Breast epithelium (tissue), 4 donors: ENCODE results near the gene GNGT1. TPM values are rescaled to one million over a fixed set of nuclear protein-coding genes. Genes with fewer than 3 reads are reported as not detected.

Experiments
- DNase-seq, 2 donors: peaks; one replicate each; pipeline ENCODE4 v3.0.0-alpha.2; 2019; ENCODE audit warnings: low spot score in 2 of 2
- H3K27ac ChIP-seq, 2 donors: fragments of 200-600 bp; sonication (generic) in 1 of 2; one replicate each; pipeline ENCODE4 v1.5.1; 2016 to 2019; ENCODE audit warnings: mild to moderate bottlenecking in 1 of 2
- H3K27me3 ChIP-seq, 2 donors: fragments of 200-600 bp; sonication (generic) in 1 of 2; one replicate each; pipeline versions ENCODE4 v1.5.1 to v1.6.0; 2017 to 2019; ENCODE audit warnings: control low read depth in 1 of 2, mild to moderate bottlenecking in 1 of 2
- H3K36me3 ChIP-seq: fragments of 200-600 bp; one replicate; pipeline ENCODE4 v1.5.1; 2019
- H3K4me1 ChIP-seq, 2 donors: fragments of 200-600 bp; sonication (generic); one replicate each; pipeline ENCODE4 v1.5.1; 2016 to 2019; ENCODE audit warnings: control low read depth in 1 of 2
- H3K4me3 ChIP-seq, 3 donors: fragments of 200-600 bp; sonication (generic); 1 replicate in 2 of 3; 2 replicates in 1 of 3; pipeline ENCODE4 v1.5.1; 2016 to 2019; ENCODE audit warnings: mild to moderate bottlenecking in 3 of 3, moderate library complexity in 2 of 3
- H3K9me3 ChIP-seq, 2 donors: fragments of 200-600 bp; sonication (generic) in 1 of 2; one replicate each; pipeline ENCODE4 v1.5.1; 2016 to 2019; ENCODE audit warnings: control low read depth in 1 of 2
- POLR2A ChIP-seq: fragments of 450-650 bp; IDR thresholded peaks from one replicate; pipeline ENCODE4 v1.6.1; 2016; ENCODE audit warnings: antibody characterized with exemption, mild to moderate bottlenecking, moderate library complexity
- POLR2AphosphoS5 ChIP-seq, 3 donors: sonication (generic); formaldehyde crosslinking; IDR thresholded peaks; one replicate each; pipeline ENCODE4 v1.6.1; 2017; ENCODE audit warnings: antibody characterized with exemption in 3 of 3
- intact Hi-C: fragments of 100-400 bp; cut with DNase I; formaldehyde crosslinking; loops from one replicate; pipeline ENCODE4 v1.15.1; 2023; ENCODE audit warnings: low total_unique reads
- total RNA-seq, 3 donors: library from RNA; depleted of rRNA; stranded (reverse); fragments of >200 nt; gene quantifications; one replicate each; pipeline ENCODE4 v1.1.0, GENCODE V29; 2016
- TF ChIP-seq, protein P1 (sequence below), 3 donors: fragments of 450-650 bp; IDR thresholded peaks; one replicate each; pipeline ENCODE4 v1.5.1; 2016 to 2017; ENCODE audit warnings: antibody characterized with exemption in 3 of 3, mild to moderate bottlenecking in 3 of 3, moderate library complexity in 3 of 3

Gene GNGT1
- not detected for total RNA-seq

GRCh38 chr7:93906267-93906666 is at the start of gene GNGT1:
Gene GNGT1, plus strand, starts transcription at chr7:93906567. Its CDS starts 180 bp downstream, at chr7:93906747.
- Histone ChIP-seq H3K9me3 (no peaks in the 10 kb centered on the region), H3K27me3 (no peaks in the 10 kb centered on the region), H3K4me1 (no peaks in the 10 kb centered on the region), H3K27ac (no peak within 1 kb of the TSS), H3K4me3 (no peak within 1 kb of the TSS), H3K36me3 (no peaks in the 10 kb centered on the region)
- DNase-seq = no peak
- TF ChIP-seq POLR2A = no peak
- TF ChIP-seq, protein P1, sequence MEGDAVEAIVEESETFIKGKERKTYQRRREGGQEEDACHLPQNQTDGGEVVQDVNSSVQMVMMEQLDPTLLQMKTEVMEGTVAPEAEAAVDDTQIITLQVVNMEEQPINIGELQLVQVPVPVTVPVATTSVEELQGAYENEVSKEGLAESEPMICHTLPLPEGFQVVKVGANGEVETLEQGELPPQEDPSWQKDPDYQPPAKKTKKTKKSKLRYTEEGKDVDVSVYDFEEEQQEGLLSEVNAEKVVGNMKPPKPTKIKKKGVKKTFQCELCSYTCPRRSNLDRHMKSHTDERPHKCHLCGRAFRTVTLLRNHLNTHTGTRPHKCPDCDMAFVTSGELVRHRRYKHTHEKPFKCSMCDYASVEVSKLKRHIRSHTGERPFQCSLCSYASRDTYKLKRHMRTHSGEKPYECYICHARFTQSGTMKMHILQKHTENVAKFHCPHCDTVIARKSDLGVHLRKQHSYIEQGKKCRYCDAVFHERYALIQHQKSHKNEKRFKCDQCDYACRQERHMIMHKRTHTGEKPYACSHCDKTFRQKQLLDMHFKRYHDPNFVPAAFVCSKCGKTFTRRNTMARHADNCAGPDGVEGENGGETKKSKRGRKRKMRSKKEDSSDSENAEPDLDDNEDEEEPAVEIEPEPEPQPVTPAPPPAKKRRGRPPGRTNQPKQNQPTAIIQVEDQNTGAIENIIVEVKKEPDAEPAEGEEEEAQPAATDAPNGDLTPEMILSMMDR (IDR thresholded peaks at IDR 0.05) = no peak
- no peak for TF ChIP-seq POLR2AphosphoS5 (IDR thresholded peaks at IDR 0.05)
- intact Hi-C loops = no loop called here

DNA sequence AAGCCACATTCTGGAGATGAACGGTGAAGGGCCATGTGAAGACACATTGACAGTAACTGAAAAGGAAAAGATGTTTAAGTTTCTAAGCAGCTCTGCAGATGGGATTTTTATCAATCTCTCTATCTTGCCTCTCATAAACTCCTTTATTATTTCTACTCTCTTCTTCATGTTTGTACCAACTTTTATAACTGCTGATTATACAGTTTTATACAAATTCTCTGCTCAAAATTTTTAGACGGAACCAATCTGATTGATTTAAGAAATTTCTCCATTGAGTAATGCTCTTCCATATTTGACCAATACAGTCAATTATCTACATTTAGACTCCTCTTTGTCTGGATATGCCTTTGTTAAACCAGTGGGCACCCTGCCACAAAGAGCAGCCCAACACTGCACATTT is 47.5 kb upstream of the GNGT1 start:
- H3K4me1 ChIP-seq = no peaks in the 10 kb centered on the region
- TF ChIP-seq POLR2AphosphoS5 (IDR thresholded peaks at IDR 0.05) (no peak), POLR2A (no peak)
- TF ChIP-seq, protein P1 (IDR thresholded peaks at IDR 0.05) = no peak
- no peaks in the 10 kb centered on the region for H3K9me3 ChIP-seq
- DNase-seq = no peak
- intact Hi-C loops = no loop called here
- H3K36me3 ChIP-seq = no peaks in the 10 kb centered on the region
- no peaks in the 10 kb centered on the region for H3K27me3 ChIP-seq
- H3K27ac ChIP-seq = no peak overlapping the region
- H3K4me3 ChIP-seq = no peak overlapping the region

GRCh38 chr7:93860261-93860660 is 46.1 kb upstream of the GNGT1 start:
- H3K27me3 ChIP-seq = no peaks in the 10 kb centered on the region
- DNase-seq = no peak
- TF ChIP-seq POLR2AphosphoS5 (IDR thresholded peaks at IDR 0.05) (no peak), POLR2A (no peak)
- TF ChIP-seq, protein P1 (IDR thresholded peaks at IDR 0.05) = no peak
- H3K4me3 ChIP-seq = no peak overlapping the region
- intact Hi-C loops = no loop called here
- no peaks in the 10 kb centered on the region for H3K4me1 ChIP-seq
- no peaks in the 10 kb centered on the region for H3K36me3 ChIP-seq
- H3K27ac ChIP-seq = no peak overlapping the region
- no peaks in the 10 kb centered on the region for H3K9me3 ChIP-seq

DNA sequence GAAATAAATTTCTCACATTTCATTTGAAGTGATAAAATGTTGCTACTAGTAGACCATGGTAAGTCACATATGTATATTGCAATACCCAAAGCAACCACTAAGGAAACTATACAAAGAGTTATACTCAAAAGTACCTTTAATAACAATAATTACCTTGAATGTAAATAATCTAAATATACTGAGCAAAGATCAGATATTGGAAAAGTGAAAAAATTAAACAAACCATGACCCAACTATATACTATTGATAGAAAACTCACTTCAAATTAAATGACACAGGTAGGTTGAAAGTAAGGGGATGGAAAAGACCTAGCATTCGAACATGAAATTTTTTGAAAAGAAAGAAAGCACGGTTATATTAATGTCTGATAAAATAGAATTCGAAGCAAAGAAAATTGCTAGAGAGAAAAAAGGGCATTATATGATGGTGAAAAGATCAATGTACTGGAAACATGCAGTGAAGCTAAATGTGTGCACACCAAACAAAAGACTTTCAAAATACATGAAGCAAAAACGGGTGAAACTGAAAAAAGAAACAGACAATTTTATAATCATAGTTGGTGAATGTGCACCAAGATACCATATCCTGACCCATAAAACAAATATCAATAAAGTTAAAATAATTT is 44.9 kb upstream of the GNGT1 start:
- H3K4me3 ChIP-seq = no peak overlapping the region
- no peaks in the 10 kb centered on the region for H3K27me3 ChIP-seq
- DNase-seq = no peak
- H3K36me3 ChIP-seq = no peaks in the 10 kb centered on the region
- TF ChIP-seq POLR2A = no peak
- TF ChIP-seq, protein P1 (IDR thresholded peaks at IDR 0.05) = no peak
- no peak for TF ChIP-seq POLR2AphosphoS5 (IDR thresholded peaks at IDR 0.05)
- no peaks in the 10 kb centered on the region for H3K9me3 ChIP-seq
- H3K4me1 ChIP-seq = no peaks in the 10 kb centered on the region
- intact Hi-C loops = no loop called here
- no peak overlapping the region for H3K27ac ChIP-seq

GRCh38 chr7:93862651-93863050 is 43.7 kb upstream of the GNGT1 start:
- TF ChIP-seq, protein P1 (IDR thresholded peaks at IDR 0.05) = no peak
- no peak for TF ChIP-seq POLR2AphosphoS5 (IDR thresholded peaks at IDR 0.05)
- TF ChIP-seq POLR2A = no peak
- Histone ChIP-seq H3K4me1 (no peaks in the 10 kb centered on the region), H3K4me3 (no peak overlapping the region), H3K27ac (no peak overlapping the region), H3K9me3 (no peaks in the 10 kb centered on the region), H3K27me3 (no peaks in the 10 kb centered on the region), H3K36me3 (no peaks in the 10 kb centered on the region)
- intact Hi-C loops = no loop called here
- DNase-seq = no peak
